ENCODE measurements around the gene TXNRD3. TPM values are rescaled to one million over a fixed set of nuclear protein-coding genes. Genes with fewer than 3 reads are reported as not detected.

TXNRD3 gene
- total RNA-seq, 1 donor from 2014 or later = 7.6 TPM

GRCh38 chr3:126570103-126570541, 84.8 kb downstream of the TXNRD3 start:
- H3K27me3 Mint-ChIP-seq (ENCODE audit: low read depth, unreplicated experiment) = peaks cover 31% of the 10 kb centered on the region
- DNase-seq (ENCODE audit: low read depth) (no peak), FAIRE-seq (no peak)
- no peak overlapping the region for H3K4me3 ChIP-seq (ENCODE audit: insufficient read depth, low read depth, low read length)
- no peak overlapping the region for H3K9ac ChIP-seq (ENCODE audit: low read length)
- TF ChIP-seq EZH2 (IDR thresholded peaks at IDR 0.05; ENCODE audit: insufficient read depth, low read length) (no peak), CTCF (IDR thresholded peaks at IDR 0.05; ENCODE audit: insufficient read depth, low read depth, low read length) (no peak)
- H2AFZ ChIP-seq (ENCODE audit: low read depth, low read length) = no peak overlapping the region
- H3K27me3 ChIP-seq (ENCODE audit: insufficient read depth, low read length) = peaks cover 7% of the 10 kb centered on the region
- H4K20me1 ChIP-seq (ENCODE audit: insufficient read depth, low read length) = no peaks in the 10 kb centered on the region
- no peak overlapping the region for H3K4me3 Mint-ChIP-seq (ENCODE audit: unreplicated experiment)
- H3K27ac Mint-ChIP-seq (ENCODE audit: unreplicated experiment) = no peak overlapping the region
- H3K9me3 ChIP-seq (ENCODE audit: insufficient read depth, low read depth, low read length) = no peaks in the 10 kb centered on the region
- no peak overlapping the region for H3K4me2 ChIP-seq (ENCODE audit: low read length)
- H3K79me2 ChIP-seq (ENCODE audit: insufficient read depth, low read length) = no peaks in the 10 kb centered on the region
- no peaks in the 10 kb centered on the region for H3K4me1 ChIP-seq (ENCODE audit: insufficient read depth, low read length)
- H3K9me3 Mint-ChIP-seq (ENCODE audit: unreplicated experiment) = peaks cover 2% of the 10 kb centered on the region
- H3K27ac ChIP-seq (ENCODE audit: low read depth, low read length) = no peak overlapping the region
- no peaks in the 10 kb centered on the region for H3K36me3 ChIP-seq (ENCODE audit: insufficient read depth, low read length)
- H3K4me1 Mint-ChIP-seq (ENCODE audit: low read depth, unreplicated experiment) = no peaks in the 10 kb centered on the region
- peaks cover 2% of the 10 kb centered on the region for H3K36me3 Mint-ChIP-seq (ENCODE audit: low read depth, unreplicated experiment)

GRCh38 chr3:126569390-126569975, 85.4 kb downstream of the TXNRD3 start:
- no peak overlapping the region for H3K9ac ChIP-seq (ENCODE audit: low read length)
- H3K36me3 Mint-ChIP-seq (ENCODE audit: low read depth, unreplicated experiment) = peaks cover 2% of the 10 kb centered on the region
- H3K4me1 ChIP-seq (ENCODE audit: insufficient read depth, low read length) = no peaks in the 10 kb centered on the region
- H3K4me3 ChIP-seq (ENCODE audit: insufficient read depth, low read depth, low read length) = no peak overlapping the region
- DNase-seq (ENCODE audit: low read depth) = no peak
- H3K4me1 Mint-ChIP-seq (ENCODE audit: low read depth, unreplicated experiment) = no peaks in the 10 kb centered on the region
- no peak overlapping the region for H3K27ac ChIP-seq (ENCODE audit: low read depth, low read length)
- no peak for TF ChIP-seq CTCF (IDR thresholded peaks at IDR 0.05; ENCODE audit: insufficient read depth, low read depth, low read length)
- no peak for TF ChIP-seq EZH2 (IDR thresholded peaks at IDR 0.05; ENCODE audit: insufficient read depth, low read length)
- H3K9me3 ChIP-seq (ENCODE audit: insufficient read depth, low read depth, low read length) = no peaks in the 10 kb centered on the region
- no peak for FAIRE-seq
- H3K4me2 ChIP-seq (ENCODE audit: low read length) = no peak overlapping the region
- H3K27ac Mint-ChIP-seq (ENCODE audit: unreplicated experiment) = no peak overlapping the region
- H3K79me2 ChIP-seq (ENCODE audit: insufficient read depth, low read length) = no peaks in the 10 kb centered on the region
- H3K9me3 Mint-ChIP-seq (ENCODE audit: unreplicated experiment) = peaks cover 2% of the 10 kb centered on the region
- H3K27me3 ChIP-seq (ENCODE audit: insufficient read depth, low read length) = peaks cover 7% of the 10 kb centered on the region
- H3K27me3 Mint-ChIP-seq (ENCODE audit: low read depth, unreplicated experiment) = peaks cover 33% of the 10 kb centered on the region
- H2AFZ ChIP-seq (ENCODE audit: low read depth, low read length) = no peak overlapping the region
- no peak overlapping the region for H3K4me3 Mint-ChIP-seq (ENCODE audit: unreplicated experiment)
- no peaks in the 10 kb centered on the region for H3K36me3 ChIP-seq (ENCODE audit: insufficient read depth, low read length)
- no peaks in the 10 kb centered on the region for H4K20me1 ChIP-seq (ENCODE audit: insufficient read depth, low read length)

- H3K9me3 Mint-ChIP-seq (ENCODE audit: unreplicated experiment) = peaks cover 2% of the 10 kb centered on the region
- FAIRE-seq (no peak), DNase-seq (ENCODE audit: low read depth) (no peak)
- Histone ChIP-seq H3K4me2 (ENCODE audit: low read length) (no peak overlapping the region), H4K20me1 (ENCODE audit: insufficient read depth, low read length) (no peaks in the 10 kb centered on the region), H3K4me1 (ENCODE audit: insufficient read depth, low read length) (no peaks in the 10 kb centered on the region), H3K36me3 (ENCODE audit: insufficient read depth, low read length) (no peaks in the 10 kb centered on the region), H3K4me3 (ENCODE audit: insufficient read depth, low read depth, low read length) (no peak overlapping the region), H3K9me3 (ENCODE audit: insufficient read depth, low read depth, low read length) (no peaks in the 10 kb centered on the region), H3K27ac (ENCODE audit: low read depth, low read length) (no peak overlapping the region), H3K27me3 (ENCODE audit: insufficient read depth, low read length) (peaks cover 11% of the 10 kb centered on the region), H3K79me2 (ENCODE audit: insufficient read depth, low read length) (no peaks in the 10 kb centered on the region), H3K9ac (ENCODE audit: low read length) (no peak overlapping the region), H2AFZ (ENCODE audit: low read depth, low read length) (no peak overlapping the region)
- no peak overlapping the region for H3K27ac Mint-ChIP-seq (ENCODE audit: unreplicated experiment)
- TF ChIP-seq EZH2 (IDR thresholded peaks at IDR 0.05; ENCODE audit: insufficient read depth, low read length) (no peak), CTCF (IDR thresholded peaks at IDR 0.05; ENCODE audit: insufficient read depth, low read depth, low read length) (no peak)
- H3K4me1 Mint-ChIP-seq (ENCODE audit: low read depth, unreplicated experiment) = no peaks in the 10 kb centered on the region
- H3K36me3 Mint-ChIP-seq (ENCODE audit: low read depth, unreplicated experiment) = peaks cover 2% of the 10 kb centered on the region
- H3K27me3 Mint-ChIP-seq (ENCODE audit: low read depth, unreplicated experiment) = peaks cover 29% of the 10 kb centered on the region
- no peak overlapping the region for H3K4me3 Mint-ChIP-seq (ENCODE audit: unreplicated experiment)
These were observed 86.1 kb downstream of the TXNRD3 start for GRCh38 chr3:126568776-126569342.
